GM10266 (cell line): ENCODE results near the gene MAP2.

Experiments used
- DNase-seq: peaks from one replicate; pipeline ENCODE4 v3.0.0; 2012; ENCODE audit errors: extremely low spot score
- TF ChIP-seq, protein P1 (sequence below): IDR thresholded peaks from 2 replicates; pipeline ENCODE4 v1.5.1; 2012; ENCODE audit warnings: mild to moderate bottlenecking, low read depth; ENCODE audit not compliant: control insufficient read depth, insufficient read depth; ENCODE audit errors: missing control alignments

The MAP2 gene

DNA sequence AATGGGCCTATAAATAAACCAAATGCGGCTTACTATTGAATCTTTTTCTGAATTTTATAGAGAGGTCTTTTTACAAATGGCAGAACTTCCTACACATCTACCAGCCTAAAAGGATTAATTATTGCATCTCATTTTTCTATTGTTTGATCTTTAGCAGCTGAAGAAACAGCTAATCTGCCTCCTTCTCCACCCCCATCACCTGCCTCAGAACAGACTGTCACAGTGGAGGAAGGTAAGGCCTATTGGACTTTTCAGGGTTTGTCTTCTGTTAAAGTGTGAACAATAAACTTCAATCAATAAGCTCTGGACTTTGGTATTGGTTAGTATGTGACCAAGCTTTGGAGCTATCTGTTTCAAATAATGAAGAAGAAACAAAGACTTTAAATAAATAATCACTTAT lies 256.7 kb downstream of the MAP2 start:
- DNase-seq, result no peak
- TF ChIP-seq, protein P1, sequence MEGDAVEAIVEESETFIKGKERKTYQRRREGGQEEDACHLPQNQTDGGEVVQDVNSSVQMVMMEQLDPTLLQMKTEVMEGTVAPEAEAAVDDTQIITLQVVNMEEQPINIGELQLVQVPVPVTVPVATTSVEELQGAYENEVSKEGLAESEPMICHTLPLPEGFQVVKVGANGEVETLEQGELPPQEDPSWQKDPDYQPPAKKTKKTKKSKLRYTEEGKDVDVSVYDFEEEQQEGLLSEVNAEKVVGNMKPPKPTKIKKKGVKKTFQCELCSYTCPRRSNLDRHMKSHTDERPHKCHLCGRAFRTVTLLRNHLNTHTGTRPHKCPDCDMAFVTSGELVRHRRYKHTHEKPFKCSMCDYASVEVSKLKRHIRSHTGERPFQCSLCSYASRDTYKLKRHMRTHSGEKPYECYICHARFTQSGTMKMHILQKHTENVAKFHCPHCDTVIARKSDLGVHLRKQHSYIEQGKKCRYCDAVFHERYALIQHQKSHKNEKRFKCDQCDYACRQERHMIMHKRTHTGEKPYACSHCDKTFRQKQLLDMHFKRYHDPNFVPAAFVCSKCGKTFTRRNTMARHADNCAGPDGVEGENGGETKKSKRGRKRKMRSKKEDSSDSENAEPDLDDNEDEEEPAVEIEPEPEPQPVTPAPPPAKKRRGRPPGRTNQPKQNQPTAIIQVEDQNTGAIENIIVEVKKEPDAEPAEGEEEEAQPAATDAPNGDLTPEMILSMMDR, result no peak

DNA sequence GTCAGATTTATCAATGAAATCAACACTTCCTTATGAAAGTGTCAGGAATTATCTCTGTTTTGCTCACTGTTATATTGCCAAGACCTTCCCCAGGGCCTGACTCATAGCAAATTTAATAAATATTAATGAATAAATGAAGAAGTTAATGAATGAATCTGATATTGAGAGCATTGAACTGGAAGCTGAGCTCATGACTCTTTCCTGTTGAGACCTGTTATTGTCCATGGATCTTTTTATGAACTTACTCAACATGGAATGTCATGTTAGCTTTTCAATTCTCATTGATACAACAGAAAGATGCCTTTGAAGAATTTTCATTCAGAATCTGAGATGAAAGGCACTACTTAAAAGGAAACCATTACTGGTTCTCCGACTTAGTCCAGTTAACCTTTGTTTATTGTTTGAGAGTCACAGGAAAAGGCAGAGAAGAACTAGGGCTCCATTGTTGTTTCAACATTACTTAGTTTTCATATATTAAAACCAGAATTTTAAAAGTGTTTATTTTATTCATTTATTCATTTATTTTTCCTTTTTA lies 257.4 kb downstream of the MAP2 start:
- TF ChIP-seq, protein P1, result no peak
- no peak for DNase-seq

DNA sequence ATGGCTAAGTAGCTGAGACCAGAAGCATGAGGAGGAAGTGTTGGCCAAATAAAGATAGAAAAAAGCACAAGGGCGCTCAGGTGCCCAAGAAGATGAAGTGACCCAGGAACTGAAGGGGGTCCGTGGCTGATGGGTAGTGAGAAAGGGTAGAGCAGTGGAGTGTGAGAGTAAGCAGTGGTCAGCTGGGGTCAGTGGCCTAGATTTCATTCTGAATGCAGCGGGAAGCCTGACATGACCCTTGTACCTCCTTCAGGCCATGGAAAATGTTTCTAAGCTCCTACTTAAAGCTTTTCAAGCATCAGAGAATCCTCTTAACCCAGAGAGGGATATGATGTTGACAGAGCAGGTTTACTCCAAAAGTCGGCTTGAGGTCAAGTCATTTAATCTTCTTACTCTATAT lies 258.8 kb downstream of the MAP2 start:
- DNase-seq, result no peak
- TF ChIP-seq, protein P1, result no peak

DNA sequence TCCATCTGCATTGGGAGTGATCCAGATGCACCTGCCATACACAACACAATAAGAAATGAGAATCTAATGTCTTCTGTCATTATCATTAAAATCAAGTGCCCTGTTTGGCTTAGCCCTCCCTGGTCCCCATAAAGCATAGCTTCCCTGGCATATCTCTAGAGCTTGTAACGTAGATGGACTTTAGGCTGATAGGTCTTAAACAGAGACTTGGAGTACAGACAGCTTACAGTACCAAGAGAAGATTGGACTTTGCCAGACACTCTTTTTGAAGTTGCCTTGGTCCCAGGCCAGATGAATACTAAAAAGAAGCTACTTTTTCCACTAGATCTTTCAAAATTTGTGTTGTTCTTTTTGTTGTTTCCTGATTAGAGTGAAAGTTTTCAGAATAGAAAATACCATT lies 261.5 kb downstream of the MAP2 start:
- no peak for DNase-seq
- TF ChIP-seq, protein P1, result no peak

DNA sequence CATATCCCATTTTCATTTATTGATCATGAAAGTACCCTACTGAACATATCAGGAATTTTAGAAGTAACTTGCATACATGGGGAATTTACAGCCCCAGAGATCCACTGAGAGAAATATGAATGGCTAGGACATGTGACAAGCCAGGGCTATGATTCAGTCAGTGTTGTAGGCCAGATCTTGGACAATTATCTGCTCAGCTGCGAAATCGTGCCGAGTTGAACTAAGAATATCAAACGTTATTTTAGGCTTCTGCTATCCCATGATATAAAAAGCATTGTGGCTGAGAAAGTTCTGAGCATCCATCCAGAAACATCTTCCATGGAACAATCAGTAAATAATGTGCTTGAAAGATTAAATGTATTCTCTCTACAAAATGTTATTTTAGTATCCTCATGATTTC lies 262.1 kb downstream of the MAP2 start:
- TF ChIP-seq, protein P1, result no peak
- no peak for DNase-seq

DNA sequence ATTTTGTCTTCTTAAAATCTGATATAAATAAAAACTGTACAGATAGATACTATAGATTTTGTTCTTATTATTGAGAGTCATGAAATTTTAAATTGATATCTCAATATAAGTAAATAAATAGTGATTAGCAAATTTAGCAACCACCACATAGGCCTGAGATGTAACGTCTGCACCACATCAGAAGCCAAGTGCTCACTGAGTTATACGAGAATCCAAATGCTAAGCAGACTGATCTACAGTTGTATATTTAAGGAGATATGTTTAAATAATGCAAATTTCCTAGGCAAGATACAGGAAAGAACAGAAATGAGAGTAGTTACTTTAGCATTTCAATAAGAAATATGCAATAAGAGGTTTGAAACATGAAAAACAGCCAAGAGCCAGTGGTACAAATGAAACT lies 262.6 kb downstream of the MAP2 start:
- TF ChIP-seq, protein P1, result no peak

DNA sequence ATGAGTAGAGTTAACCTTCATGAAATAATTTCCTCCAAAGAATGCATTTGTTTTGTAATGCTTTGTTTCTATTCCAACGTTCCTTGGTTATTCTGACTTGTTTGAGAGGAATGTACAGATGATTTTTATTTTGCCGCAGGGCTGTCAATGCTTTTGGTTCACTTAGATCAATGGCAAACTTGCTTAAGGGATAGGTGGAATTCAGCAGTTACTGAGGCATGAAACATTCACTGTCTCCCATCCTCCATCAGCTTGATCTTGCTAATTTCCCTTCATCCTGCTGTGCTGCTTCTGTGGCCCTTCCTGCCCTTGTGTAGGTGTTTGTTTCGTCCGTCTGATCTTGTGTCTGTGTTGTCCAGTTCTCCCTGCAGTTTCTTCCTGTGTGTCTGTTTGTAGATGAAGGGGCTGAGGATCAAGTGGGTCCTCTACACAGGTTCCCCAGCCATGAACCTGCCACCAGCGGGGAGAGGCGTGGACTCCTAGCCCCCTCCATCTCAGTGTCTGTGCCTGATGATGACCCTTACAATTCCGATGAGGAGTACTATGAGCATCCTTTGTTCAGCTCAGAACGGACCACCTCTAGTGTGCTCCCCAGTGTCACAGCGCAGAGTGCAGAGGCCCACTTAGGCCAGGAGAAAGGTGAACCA lies 263.6 kb downstream of the MAP2 start:
- no peak for DNase-seq
- TF ChIP-seq, protein P1, result no peak

More for the DNA sequence above, 262.6 kb downstream of the MAP2 start:
- DNase-seq, result no peak
